Transverse colon (tissue), 4 donors: Measurements from ENCODE around the gene MTMR12. TPM values are rescaled to one million over a fixed set of nuclear protein-coding genes. Genes with fewer than 3 reads are reported as not detected.

Experiments
- DNase-seq: peaks from one replicate; pipeline ENCODE4 v3.0.0-alpha.2; 2019
- H3K27ac ChIP-seq, 4 donors: fragments of 200-600 bp; sonication (generic); 2 replicates each; pipeline ENCODE4 v1.5.1; 2016 to 2018; ENCODE audit warnings: inconsistent platforms in 4 of 4
- H3K27me3 ChIP-seq: fragments of 200-600 bp; sonication (generic); 2 replicates; pipeline ENCODE4 v1.5.1; 2017; ENCODE audit warnings: inconsistent platforms
- H3K36me3 ChIP-seq, 4 donors: fragments of 200-600 bp; sonication (generic); 2 replicates each; pipeline ENCODE4 v1.5.1; 2017 to 2019; ENCODE audit warnings: inconsistent platforms in 4 of 4
- H3K4me1 ChIP-seq, 4 donors: fragments of 200-600 bp; sonication (generic); 2 replicates each; pipeline ENCODE4 v1.5.1; 2017 to 2020; ENCODE audit warnings: inconsistent platforms in 4 of 4
- H3K4me3 ChIP-seq, 4 donors: fragments of 200-600 bp; sonication (generic); 1 replicate in 1 of 4; 2 replicates in 3 of 4; pipeline versions ENCODE4 v1.5.1 to v1.6.1; 2017 to 2019; ENCODE audit warnings: inconsistent platforms in 4 of 4
- H3K9me3 ChIP-seq, 2 donors: fragments of 200-600 bp; sonication (generic); 2 replicates each; pipeline ENCODE4 v1.5.1; 2017 to 2019; ENCODE audit warnings: inconsistent platforms in 2 of 2
- EP300 ChIP-seq: sonication (generic); formaldehyde crosslinking; IDR thresholded peaks from one replicate; pipeline ENCODE4 v1.6.1; 2017; ENCODE audit warnings: antibody characterized with exemption, low read depth
- POLR2A ChIP-seq: fragments of 450-650 bp; IDR thresholded peaks from one replicate; pipeline ENCODE4 v1.6.1; 2016; ENCODE audit warnings: antibody characterized with exemption, mild to moderate bottlenecking, moderate library complexity
- POLR2AphosphoS5 ChIP-seq, 3 donors: sonication (generic); formaldehyde crosslinking; IDR thresholded peaks; one replicate each; pipeline ENCODE4 v1.6.1; 2016; ENCODE audit warnings: antibody characterized with exemption in 3 of 3
- WGBS, 2 donors: methylation state at CpG; one replicate each; pipeline ENCODE4 v1.1.5; 2018; ENCODE audit warnings: low coverage in 1 of 2; 5-methylcytosine and 5-hydroxymethylcytosine counted together
- in situ Hi-C, 4 donors: fragments of 200-750 bp; cut with MboI; loops; one replicate each; pipeline versions ENCODE4 v1.15.0 to v1.15.1; 2017; ENCODE audit warnings: low sequenced_read_pairs in 3 of 4, low pct_ligation_motif_present in 1 of 4, low pct_unique_long_range_greater_than_20kb in 1 of 4
- intact Hi-C: fragments of 100-400 bp; cut with DNase I; formaldehyde crosslinking; loops from one replicate; pipeline ENCODE4 v1.15.1; 2023; ENCODE audit warnings: low total_unique reads
- total RNA-seq, 4 donors: library from RNA; depleted of rRNA; stranded (reverse); fragments of >200 nt; gene quantifications; one replicate each; pipeline ENCODE4 v1.1.0, GENCODE V29; 2016
- TF ChIP-seq, protein P1 (sequence below), 5 experiments: fragments of 200-600 bp in 3 of 5; fragments of 450-650 bp in 2 of 5; sonication (generic) in 3 of 5; IDR thresholded peaks; 1 replicate in 2 of 5; 2 replicates in 3 of 5; pipeline ENCODE4 v1.5.1; 2016 to 2017; ENCODE audit warnings: antibody characterized with exemption in 5 of 5, inconsistent platforms in 3 of 5, mild to moderate bottlenecking in 2 of 5, moderate library complexity in 1 of 5

MTMR12 gene
- total RNA-seq, 4 donors from 2014 or later: 10.1 to 27.9 (median 16.1) TPM

DNA sequence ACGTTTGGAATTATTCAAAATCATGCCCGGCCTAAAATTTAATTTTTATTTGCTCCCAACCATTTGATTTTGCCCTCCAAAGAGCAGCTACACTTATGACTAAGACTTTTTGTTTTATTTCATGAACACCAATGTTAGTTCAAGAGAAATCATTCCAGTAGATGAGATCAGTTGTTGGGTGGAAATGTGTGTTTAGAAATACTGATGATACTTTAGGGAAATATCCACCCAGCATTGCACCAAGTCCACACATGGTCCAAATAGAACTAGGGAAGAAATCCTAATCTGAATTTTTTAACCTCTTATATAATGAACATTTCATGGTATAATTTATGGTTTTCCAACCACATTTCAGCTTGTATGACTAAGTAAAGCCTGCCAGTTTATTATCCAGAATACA lies 110.3 kb downstream of the MTMR12 start:
- intact Hi-C loops (no loop called here), in situ Hi-C loops (no loop called here)
- DNase-seq: no peak
- TF ChIP-seq, protein P1, sequence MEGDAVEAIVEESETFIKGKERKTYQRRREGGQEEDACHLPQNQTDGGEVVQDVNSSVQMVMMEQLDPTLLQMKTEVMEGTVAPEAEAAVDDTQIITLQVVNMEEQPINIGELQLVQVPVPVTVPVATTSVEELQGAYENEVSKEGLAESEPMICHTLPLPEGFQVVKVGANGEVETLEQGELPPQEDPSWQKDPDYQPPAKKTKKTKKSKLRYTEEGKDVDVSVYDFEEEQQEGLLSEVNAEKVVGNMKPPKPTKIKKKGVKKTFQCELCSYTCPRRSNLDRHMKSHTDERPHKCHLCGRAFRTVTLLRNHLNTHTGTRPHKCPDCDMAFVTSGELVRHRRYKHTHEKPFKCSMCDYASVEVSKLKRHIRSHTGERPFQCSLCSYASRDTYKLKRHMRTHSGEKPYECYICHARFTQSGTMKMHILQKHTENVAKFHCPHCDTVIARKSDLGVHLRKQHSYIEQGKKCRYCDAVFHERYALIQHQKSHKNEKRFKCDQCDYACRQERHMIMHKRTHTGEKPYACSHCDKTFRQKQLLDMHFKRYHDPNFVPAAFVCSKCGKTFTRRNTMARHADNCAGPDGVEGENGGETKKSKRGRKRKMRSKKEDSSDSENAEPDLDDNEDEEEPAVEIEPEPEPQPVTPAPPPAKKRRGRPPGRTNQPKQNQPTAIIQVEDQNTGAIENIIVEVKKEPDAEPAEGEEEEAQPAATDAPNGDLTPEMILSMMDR (IDR thresholded peaks at IDR 0.05): no peak
- no peak for TF ChIP-seq POLR2AphosphoS5 (IDR thresholded peaks at IDR 0.05)
- TF ChIP-seq EP300: no peak
- TF ChIP-seq POLR2A: no peak
- H3K9me3 ChIP-seq: no peaks in the 10 kb centered on the region
- no peak overlapping the region for H3K27ac ChIP-seq
- H3K4me3 ChIP-seq: no peak overlapping the region
- no peaks in the 10 kb centered on the region for H3K27me3 ChIP-seq
- H3K4me1 ChIP-seq: peaks cover 0 to 3% (median 0%) of the 10 kb centered on the region in 4 donors
- no peaks in the 10 kb centered on the region for H3K36me3 ChIP-seq
- 87 to 96% methylated on average over 2 of the region's 2 CpGs for WGBS, 2 donors

- no peaks in the 10 kb centered on the region for H3K9me3 ChIP-seq
- TF ChIP-seq, protein P1 (IDR thresholded peaks at IDR 0.05): no peak
- no peak for TF ChIP-seq POLR2A
- no peak for TF ChIP-seq EP300
- no peak for TF ChIP-seq POLR2AphosphoS5 (IDR thresholded peaks at IDR 0.05)
- no peak overlapping the region for H3K4me3 ChIP-seq
- H3K4me1 ChIP-seq: peaks cover 0 to 3% (median 0%) of the 10 kb centered on the region in 4 donors
- DNase-seq: no peak
- no peaks in the 10 kb centered on the region for H3K36me3 ChIP-seq
- no peaks in the 10 kb centered on the region for H3K27me3 ChIP-seq
- WGBS, 2 donors: 30 to 38% methylated on average over 3 of the region's 3 CpGs
- intact Hi-C loops (no loop called here), in situ Hi-C loops (no loop called here)
- H3K27ac ChIP-seq: no peak overlapping the region
Measured at GRCh38 chr5:32201122-32201753, 111.5 kb downstream of the MTMR12 start.

DNA sequence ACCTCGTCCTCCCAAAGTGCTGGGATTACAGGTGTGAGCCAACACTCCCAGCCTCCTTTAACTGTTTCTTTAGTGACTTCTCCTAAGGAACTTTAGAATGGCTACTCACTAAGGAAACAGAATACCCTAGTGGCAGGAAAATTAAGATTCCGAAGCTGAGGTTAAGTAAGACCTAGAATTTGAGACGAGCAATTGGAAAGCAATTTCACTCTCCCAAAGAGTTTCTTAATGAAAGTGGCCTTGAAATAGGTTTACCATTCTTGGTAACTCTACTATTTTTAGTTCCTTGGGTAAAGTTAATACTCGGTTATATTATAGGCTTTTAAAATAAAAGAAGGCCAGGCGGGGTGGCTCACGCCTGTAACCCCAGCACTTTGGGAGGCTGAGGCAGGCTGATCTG lies 115.7 kb downstream of the MTMR12 start:
- DNase-seq: no peak
- in situ Hi-C loops (no loop called here), intact Hi-C loops (no loop called here)
- TF ChIP-seq, protein P1 (IDR thresholded peaks at IDR 0.05): no peak
- no peak for TF ChIP-seq POLR2A
- TF ChIP-seq POLR2AphosphoS5 (IDR thresholded peaks at IDR 0.05): no peak
- H3K27me3 ChIP-seq: no peaks in the 10 kb centered on the region
- no peaks in the 10 kb centered on the region for H3K36me3 ChIP-seq
- H3K9me3 ChIP-seq: no peaks in the 10 kb centered on the region
- H3K4me3 ChIP-seq: no peak overlapping the region
- peaks cover 5 to 17% (median 11%) of the 10 kb centered on the region in 4 donors for H3K4me1 ChIP-seq
- no peak overlapping the region for H3K27ac ChIP-seq
- WGBS, 2 donors: 88 to 89% methylated on average over 5 to 6 of the region's 6 CpGs

GRCh38 chr5:32195265-32195664 lies 117.5 kb downstream of the MTMR12 start:
- peaks cover 5 to 17% (median 11%) of the 10 kb centered on the region in 4 donors for H3K4me1 ChIP-seq

More at GRCh38 chr5:32195265-32195664, 117.5 kb downstream of the MTMR12 start:
- H3K36me3 ChIP-seq: no peaks in the 10 kb centered on the region
- DNase-seq: no peak
- WGBS, 2 donors: 91 to 95% methylated on average over 5 of the region's 5 CpGs
- intact Hi-C loops (no loop called here), in situ Hi-C loops (no loop called here)
- H3K4me3 ChIP-seq: no peak overlapping the region
- no peaks in the 10 kb centered on the region for H3K27me3 ChIP-seq
- H3K27ac ChIP-seq: no peak overlapping the region
- H3K9me3 ChIP-seq: no peaks in the 10 kb centered on the region
- TF ChIP-seq POLR2AphosphoS5 (IDR thresholded peaks at IDR 0.05) (no peak), POLR2A (no peak), EP300 (no peak)
- TF ChIP-seq, protein P1 (IDR thresholded peaks at IDR 0.05): no peak
